ENCODE results near the gene UGCG.

GRCh38 chr9:111969061-111969460 is 72.4 kb downstream of the UGCG start:
- TF ChIP-seq EZH2 (IDR thresholded peaks at IDR 0.05; ENCODE audit: borderline replicate concordance, low read length), result no peak
- TF ChIP-seq, protein P1, sequence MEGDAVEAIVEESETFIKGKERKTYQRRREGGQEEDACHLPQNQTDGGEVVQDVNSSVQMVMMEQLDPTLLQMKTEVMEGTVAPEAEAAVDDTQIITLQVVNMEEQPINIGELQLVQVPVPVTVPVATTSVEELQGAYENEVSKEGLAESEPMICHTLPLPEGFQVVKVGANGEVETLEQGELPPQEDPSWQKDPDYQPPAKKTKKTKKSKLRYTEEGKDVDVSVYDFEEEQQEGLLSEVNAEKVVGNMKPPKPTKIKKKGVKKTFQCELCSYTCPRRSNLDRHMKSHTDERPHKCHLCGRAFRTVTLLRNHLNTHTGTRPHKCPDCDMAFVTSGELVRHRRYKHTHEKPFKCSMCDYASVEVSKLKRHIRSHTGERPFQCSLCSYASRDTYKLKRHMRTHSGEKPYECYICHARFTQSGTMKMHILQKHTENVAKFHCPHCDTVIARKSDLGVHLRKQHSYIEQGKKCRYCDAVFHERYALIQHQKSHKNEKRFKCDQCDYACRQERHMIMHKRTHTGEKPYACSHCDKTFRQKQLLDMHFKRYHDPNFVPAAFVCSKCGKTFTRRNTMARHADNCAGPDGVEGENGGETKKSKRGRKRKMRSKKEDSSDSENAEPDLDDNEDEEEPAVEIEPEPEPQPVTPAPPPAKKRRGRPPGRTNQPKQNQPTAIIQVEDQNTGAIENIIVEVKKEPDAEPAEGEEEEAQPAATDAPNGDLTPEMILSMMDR (conservative IDR thresholded peaks at IDR 0.05 in 1 of 2, IDR thresholded peaks at IDR 0.05 in 1 of 2; ENCODE audit: extremely low read depth in 1 of 2, insufficient read depth in 1 of 2, low read depth in 1 of 2, low read length in 2 of 2), result no peak

All from mammary epithelial cell (primary cell).